Muscle of back (tissue), 10 donors: ENCODE results near the gene CUEDC1. TPM values are rescaled to one million over a fixed set of nuclear protein-coding genes. Genes with fewer than 3 reads are reported as not detected.

Experiments
- polyA plus RNA-seq, 10 donors: library from polyadenylated mRNA; unstranded; fragments of 120-200 nt; gene quantifications; one replicate each; pipeline ENCODE4 v1.2.1, GENCODE V29; 2013; ENCODE audit not compliant: insufficient read length in 10 of 10

CUEDC1 gene
- polyA plus RNA-seq, 10 donors, result 42.2 to 57.2 (median 47.8) TPM

Other genes starting within 250 kb of the CUEDC1 start
- not detected for gene CCDC182, start 210.1 kb downstream of the CUEDC1 start, polyA plus RNA-seq
- 10 to 100 TPM; 27.9 to 42.7 (median 35.1) TPM for gene MRPS23, start 105.4 kb downstream of the CUEDC1 start, polyA plus RNA-seq
- gene VEZF1, start 32.8 kb upstream of the CUEDC1 start, polyA plus RNA-seq, result 10 to 100 TPM; 43.1 to 56.6 (median 51.5) TPM
- 100 to 1,000 TPM; 164 to 237 (median 177) TPM for gene SRSF1, start 51.8 kb upstream of the CUEDC1 start, polyA plus RNA-seq
- gene DYNLL2, start 128.0 kb upstream of the CUEDC1 start, polyA plus RNA-seq, result 10 to 100 TPM; 33.2 to 48.9 (median 41.1) TPM
- gene OR4D1, start 193.0 kb upstream of the CUEDC1 start, polyA plus RNA-seq, result under 1 TPM in 1 of 10 donors, not detected in 9; 0.09 TPM
- not detected for gene OR4D2, start 211.6 kb upstream of the CUEDC1 start, polyA plus RNA-seq
- under 1 TPM; 0.15 to 0.75 (median 0.35) TPM for gene EPX, start 237.3 kb upstream of the CUEDC1 start, polyA plus RNA-seq